Measurements from ENCODE around the gene SYNE4. TPM values are rescaled to one million over a fixed set of nuclear protein-coding genes. Genes with fewer than 3 reads are reported as not detected.
A peak's percentile ranks its signal among the peaks of the same experiment; 100 is the strongest.
"Not testable (repeated sequence)": the region's sequence is repeated elsewhere in the genome, so short reads cannot be mapped to it uniquely, and the experiment has no call there.

SYNE4 gene
- total RNA-seq, 2 donors from 2014 or later = 14.2 to 41.1 TPM

GRCh38 chr19:36041831-36042230 is 33.2 kb upstream of the SYNE4 start:
- no peak overlapping the region for H3K27ac ChIP-seq
- no peak overlapping the region for H3K4me3 ChIP-seq
- intact Hi-C loops (cut with DNase I) = no loop called here

GRCh38 chr19:36041092-36041491 is 32.5 kb upstream of the SYNE4 start:
- H3K27me3 ChIP-seq (replicated peaks; ENCODE audit: insufficient read depth); H3K9me3 ChIP-seq; H3K4me3 ChIP-seq; DNase-seq (ENCODE audit: low spot score); H3K27ac ChIP-seq; H3K4me1 ChIP-seq (replicated peaks); intact Hi-C loops (cut with DNase I); H3K36me3 ChIP-seq: not testable (repeated sequence)
- 79% methylated on average over 6 of the region's 6 CpGs for WGBS

More at GRCh38 chr19:36041831-36042230, 33.2 kb upstream of the SYNE4 start:
- WGBS = 24% methylated on average over 3 of the region's 3 CpGs
- TF ChIP-seq CTCF (IDR thresholded peaks at IDR 0.05) (no peak), POLR2AphosphoS5 (IDR thresholded peaks at IDR 0.05) (no peak), POLR2A (IDR thresholded peaks at IDR 0.05) (no peak)
- no peaks in the 10 kb centered on the region for H3K36me3 ChIP-seq
- no peak for DNase-seq (ENCODE audit: low spot score)
- H3K27me3 ChIP-seq (replicated peaks; ENCODE audit: insufficient read depth) = no peaks in the 10 kb centered on the region
- H3K4me1 ChIP-seq (replicated peaks) = no peaks in the 10 kb centered on the region
- H3K9me3 ChIP-seq = no peaks in the 10 kb centered on the region

- DNase-seq (ENCODE audit: low spot score) = no peak
- H3K36me3 ChIP-seq = no peaks in the 10 kb centered on the region
- H3K9me3 ChIP-seq = no peaks in the 10 kb centered on the region
- intact Hi-C loops (cut with DNase I) = no loop called here
- H3K27me3 ChIP-seq (replicated peaks; ENCODE audit: insufficient read depth) = no peaks in the 10 kb centered on the region
- 61% methylated on average over 6 of the region's 6 CpGs for WGBS
- TF ChIP-seq POLR2A (IDR thresholded peaks at IDR 0.05) = no peak
- no peak for TF ChIP-seq CTCF (IDR thresholded peaks at IDR 0.05)
- TF ChIP-seq POLR2AphosphoS5 (IDR thresholded peaks at IDR 0.05) = no peak
- H3K27ac ChIP-seq = no peak overlapping the region
- no peaks in the 10 kb centered on the region for H3K4me1 ChIP-seq (replicated peaks)
- H3K4me3 ChIP-seq = no peak overlapping the region
Observed at GRCh38 chr19:36040495-36040894, 31.9 kb upstream of the SYNE4 start.

GRCh38 chr19:36032251-36033104 is 23.9 kb upstream of the SYNE4 start, which contains the start of gene CLIP3:
CLIP3 (minus strand) TSS chr19:36032873; CDS start chr19:36032357, 516 bp downstream.
- H3K9me3 ChIP-seq = no peaks in the 10 kb centered on the region
- H3K4me3 ChIP-seq = peak within 1 kb of the TSS; percentile 44 to 45
- no peaks in the 10 kb centered on the region for H3K36me3 ChIP-seq
- no peaks in the 10 kb centered on the region for H3K27me3 ChIP-seq (replicated peaks; ENCODE audit: insufficient read depth)
- no peak for TF ChIP-seq POLR2A (IDR thresholded peaks at IDR 0.05)
- peak; percentile 22 for TF ChIP-seq POLR2AphosphoS5 (IDR thresholded peaks at IDR 0.05)
- no peaks in the 10 kb centered on the region for H3K4me1 ChIP-seq (replicated peaks)
- peak within 1 kb of the TSS; percentile 31 to 69 for H3K27ac ChIP-seq
- 2% methylated on average over 47 of the region's 51 CpGs for WGBS
- intact Hi-C loops (cut with DNase I) = no loop called here
- no peak for DNase-seq (ENCODE audit: low spot score)

- intact Hi-C loops (cut with DNase I) = no loop called here
- no peaks in the 10 kb centered on the region for H3K4me1 ChIP-seq (replicated peaks)
- no peaks in the 10 kb centered on the region for H3K27me3 ChIP-seq (replicated peaks; ENCODE audit: insufficient read depth)
- WGBS = 92% methylated on average over 6 of the region's 6 CpGs
- H3K9me3 ChIP-seq = no peaks in the 10 kb centered on the region
- H3K36me3 ChIP-seq = no peaks in the 10 kb centered on the region
- DNase-seq (ENCODE audit: low spot score) = no peak
- H3K27ac ChIP-seq = no peak overlapping the region
- TF ChIP-seq CTCF (IDR thresholded peaks at IDR 0.05) (no peak), POLR2AphosphoS5 (IDR thresholded peaks at IDR 0.05) (no peak), POLR2A (IDR thresholded peaks at IDR 0.05) (no peak)
- no peak overlapping the region for H3K4me3 ChIP-seq
Observed at GRCh38 chr19:36031308-36031707, 22.7 kb upstream of the SYNE4 start.

All from prostate gland (tissue), 2 donors.